D721Med (cell line): ENCODE measurements around the gene SERBP1.

ENCODE experiments used
- DNase-seq: peaks from one replicate; pipeline ENCODE4 v3.0.0; 2011; ENCODE audit warnings: low spot score; ENCODE audit not compliant: insufficient read length
- FAIRE-seq: peaks from 2 replicates; lab custom pipeline; 2011; peaks lifted over from hg19 to GRCh38; lab: Jason Lieb, UNC
- CTCF ChIP-seq: IDR thresholded peaks from 2 replicates; pipeline ENCODE4 v1.5.1; 2012; ENCODE audit warnings: mild to moderate bottlenecking, control low read depth; ENCODE audit not compliant: insufficient read depth; ENCODE audit errors: missing control alignments

Gene SERBP1

GRCh38 chr1:67441183-67441582 is 11.0 kb upstream of the SERBP1 start:
- TF ChIP-seq CTCF, result no peak
- FAIRE-seq, result no peak
- no peak for DNase-seq

GRCh38 chr1:67440339-67440738 is 10.1 kb upstream of the SERBP1 start:
- no peak for DNase-seq
- no peak for TF ChIP-seq CTCF
- FAIRE-seq, result no peak

- FAIRE-seq, result no peak
- no peak for TF ChIP-seq CTCF
- DNase-seq, result no peak
These were observed 9.3 kb upstream of the SERBP1 start for GRCh38 chr1:67439277-67440029.

GRCh38 chr1:67437961-67438360 is 7.8 kb upstream of the SERBP1 start:
- no peak for TF ChIP-seq CTCF
- FAIRE-seq (no peak), DNase-seq (no peak)

GRCh38 chr1:67436511-67437055 is 6.4 kb upstream of the SERBP1 start:
- TF ChIP-seq CTCF, result no peak
- DNase-seq (no peak), FAIRE-seq (no peak)

- no peak for DNase-seq
- TF ChIP-seq CTCF, result no peak
- no peak for FAIRE-seq
These were observed 4.3 kb upstream of the SERBP1 start for GRCh38 chr1:67434491-67434890.

GRCh38 chr1:67433837-67434236 is 3.6 kb upstream of the SERBP1 start:
- FAIRE-seq (no peak), DNase-seq (no peak)
- no peak for TF ChIP-seq CTCF
